Left lung (tissue), 10 donors: ENCODE data around the gene RCAN3. TPM values are rescaled to one million over a fixed set of nuclear protein-coding genes. Genes with fewer than 3 reads are reported as not detected.
A peak's percentile ranks its signal among the peaks of the same experiment; 100 is the strongest.
"Not testable (repeated sequence)": the region's sequence is repeated elsewhere in the genome, so short reads cannot be mapped to it uniquely, and the experiment has no call there.

ENCODE experiments used
- ATAC-seq: fragments of 200-7000 bp; cut with Tn5 transposase; one replicate; pipeline ENCODE4 v1.9.1; 2020; ENCODE audit warnings: moderate library complexity
- DNase-seq, 4 donors: peaks; one replicate each; pipeline ENCODE4 v3.0.0-alpha.2; 2013 to 2020
- H3K27ac ChIP-seq, 2 donors: fragments of 200-600 bp; sonication (generic) in 1 of 2; one replicate each; pipeline versions ENCODE4 v1.5.0 to v1.8.0; 2020 to 2021
- H3K27me3 ChIP-seq, 2 donors: fragments of 200-600 bp; sonication (generic) in 1 of 2; one replicate each; pipeline versions ENCODE4 v1.5.0 to v1.8.0; 2020 to 2021
- H3K36me3 ChIP-seq, 2 donors: fragments of 200-600 bp; sonication (generic) in 1 of 2; one replicate each; pipeline versions ENCODE4 v1.5.0 to v1.8.0; 2020 to 2021
- H3K4me1 ChIP-seq, 2 donors: fragments of 200-600 bp; one replicate each; pipeline ENCODE4 v1.8.0; 2021
- H3K4me3 ChIP-seq, 2 donors: fragments of 200-600 bp; sonication (generic) in 1 of 2; one replicate each; pipeline versions ENCODE4 v1.5.0 to v1.8.0; 2020 to 2021; ENCODE audit warnings: mild to moderate bottlenecking in 1 of 2
- H3K9me3 ChIP-seq, 2 donors: fragments of 200-600 bp; sonication (generic) in 1 of 2; one replicate each; pipeline versions ENCODE4 v1.5.0 to v1.8.0; 2020 to 2021
- CTCF ChIP-seq, 2 donors: fragments of 200-600 bp; sonication (generic) in 1 of 2; IDR thresholded peaks; one replicate each; pipeline versions ENCODE4 v1.5.0 to v1.8.0; 2021; ENCODE audit warnings: antibody characterized with exemption in 2 of 2
- intact Hi-C, 2 donors: fragments of 100-400 bp; cut with DNase I; formaldehyde crosslinking; loops; one replicate each; pipeline versions ENCODE4 v1.11.2 to v1.14.2; 2022
- polyA plus RNA-seq, 6 donors: library from polyadenylated mRNA; unstranded; fragments of 120-200 nt; gene quantifications; one replicate each; pipeline ENCODE4 v1.2.1, GENCODE V29; 2013; ENCODE audit not compliant: insufficient read length in 6 of 6
- total RNA-seq, 2 donors: library from RNA; stranded (reverse); fragmentation: NEBNext Ultra II Directional; extraction: Animal tissue kit (Norgen Biotek cat#: 25700); gene quantifications; one replicate each; pipeline ENCODE4 v1.2.1, GENCODE V29; 2021
- donor health status: DM: no; HTN: yes; CAD: no.
- donor health status: DM: no; HTN: no; CAD: no.

RCAN3 gene
- total and polyA plus RNA-seq, 8 donors, result 8.1 to 15.1 (median 10.9) TPM

- no peak for TF ChIP-seq CTCF (IDR thresholded peaks at IDR 0.05)
- Histone ChIP-seq H3K27me3 (no peaks in the 10 kb centered on the region), H3K27ac (no peak overlapping the region), H3K4me3 (no peak overlapping the region), H3K36me3 (no peaks in the 10 kb centered on the region), H3K4me1 (no peaks in the 10 kb centered on the region), H3K9me3 (no peaks in the 10 kb centered on the region)
- intact Hi-C loops, result no loop called here
- DNase-seq, result no peak
- ATAC-seq, result no peak
Measured at GRCh38 chr1:24525606-24526005, 23.0 kb downstream of the RCAN3 start.

- Histone ChIP-seq H3K27ac (no peak overlapping the region), H3K36me3 (no peaks in the 10 kb centered on the region), H3K4me1 (no peaks in the 10 kb centered on the region), H3K4me3 (no peak overlapping the region), H3K9me3 (no peaks in the 10 kb centered on the region), H3K27me3 (no peaks in the 10 kb centered on the region)
- no peak for ATAC-seq
- no peak for DNase-seq
- no peak for TF ChIP-seq CTCF (IDR thresholded peaks at IDR 0.05)
- intact Hi-C loops, result no loop called here
Measured at GRCh38 chr1:24526045-24526444, 23.4 kb downstream of the RCAN3 start.

GRCh38 chr1:24526940-24527542, 24.4 kb downstream of the RCAN3 start:
- ATAC-seq (no peak), DNase-seq (no peak)
- peak in 1 of 2 donors; percentile 52 for TF ChIP-seq CTCF (IDR thresholded peaks at IDR 0.05)
- Histone ChIP-seq H3K36me3 (no peaks in the 10 kb centered on the region), H3K27me3 (no peaks in the 10 kb centered on the region), H3K9me3 (no peaks in the 10 kb centered on the region), H3K4me3 (no peak overlapping the region), H3K4me1 (no peaks in the 10 kb centered on the region), H3K27ac (no peak overlapping the region)
- intact Hi-C loops, result no loop called here

- no peaks in the 10 kb centered on the region for H3K4me1 ChIP-seq
- H3K27me3 ChIP-seq, result no peaks in the 10 kb centered on the region
- ATAC-seq, result no peak
- no peaks in the 10 kb centered on the region for H3K9me3 ChIP-seq
- H3K36me3 ChIP-seq, result no peaks in the 10 kb centered on the region
- TF ChIP-seq CTCF (IDR thresholded peaks at IDR 0.05), result no peak
- intact Hi-C loops, result no loop called here
- H3K4me3 ChIP-seq, result no peak overlapping the region
- DNase-seq, result no peak
- H3K27ac ChIP-seq, result no peak overlapping the region
Measured at GRCh38 chr1:24528744-24529143, 26.1 kb downstream of the RCAN3 start.

GRCh38 chr1:24529292-24529691, 26.7 kb downstream of the RCAN3 start:
- H3K27ac ChIP-seq, H3K36me3 ChIP-seq, H3K9me3 ChIP-seq, H3K4me1 ChIP-seq, H3K4me3 ChIP-seq, H3K27me3 ChIP-seq, intact Hi-C loops, ATAC-seq, DNase-seq: not testable (repeated sequence)

- H3K4me1 ChIP-seq, result peaks cover 0 to 13% of the 10 kb centered on the region in 2 donors
- intact Hi-C loops, result no loop called here
- ATAC-seq (peak; percentile 18), DNase-seq (no peak)
- H3K4me3 ChIP-seq, result no peak overlapping the region
- peaks cover 0 to 9% of the 10 kb centered on the region in 2 donors for H3K36me3 ChIP-seq
- peak overlapping the region in 1 of 2 donors; percentile 23 for H3K27ac ChIP-seq
- no peak for TF ChIP-seq CTCF (IDR thresholded peaks at IDR 0.05)
- H3K9me3 ChIP-seq, result no peaks in the 10 kb centered on the region
- H3K27me3 ChIP-seq, result no peaks in the 10 kb centered on the region
Measured at GRCh38 chr1:24535021-24535424, 32.4 kb downstream of the RCAN3 start.
